Left kidney (tissue), 2 donors: ENCODE measurements around the gene SPNS2. TPM values are rescaled to one million over a fixed set of nuclear protein-coding genes. Genes with fewer than 3 reads are reported as not detected.
"Not testable (repeated sequence)": the region's sequence is repeated elsewhere in the genome, so short reads cannot be mapped to it uniquely, and the experiment has no call there.

Source experiments
- DNase-seq: peaks from one replicate; pipeline ENCODE4 v3.0.0-alpha.2; 2013
- polyA plus RNA-seq: library from polyadenylated mRNA; unstranded; fragments of 120-200 nt; gene quantifications from one replicate; pipeline ENCODE4 v1.2.1, GENCODE V29; 2013; ENCODE audit not compliant: insufficient read length

Gene SPNS2
- polyA plus RNA-seq, 1 donor, result 32.3 TPM

DNA sequence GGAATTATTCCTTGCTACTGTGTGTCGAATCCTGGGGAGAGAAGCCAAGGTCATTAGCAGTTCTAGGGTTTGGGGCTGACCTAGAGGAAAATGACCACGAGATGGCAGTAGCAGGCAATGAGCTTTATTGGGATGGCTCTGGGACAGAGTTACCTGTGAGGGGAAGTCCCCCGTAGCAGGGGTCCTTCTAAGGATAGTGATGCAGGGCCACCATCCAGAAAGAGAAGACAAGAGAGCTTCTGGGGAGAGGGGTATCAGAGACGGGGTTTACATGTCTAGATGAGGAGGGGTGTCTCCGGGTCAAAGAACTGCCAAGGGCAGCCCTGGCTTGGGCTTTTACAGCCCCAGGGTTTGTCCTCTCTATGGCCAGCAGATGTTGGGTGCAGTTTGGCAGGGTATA is 68.1 kb downstream of the SPNS2 start:
- DNase-seq, result peak; percentile 83

DNA sequence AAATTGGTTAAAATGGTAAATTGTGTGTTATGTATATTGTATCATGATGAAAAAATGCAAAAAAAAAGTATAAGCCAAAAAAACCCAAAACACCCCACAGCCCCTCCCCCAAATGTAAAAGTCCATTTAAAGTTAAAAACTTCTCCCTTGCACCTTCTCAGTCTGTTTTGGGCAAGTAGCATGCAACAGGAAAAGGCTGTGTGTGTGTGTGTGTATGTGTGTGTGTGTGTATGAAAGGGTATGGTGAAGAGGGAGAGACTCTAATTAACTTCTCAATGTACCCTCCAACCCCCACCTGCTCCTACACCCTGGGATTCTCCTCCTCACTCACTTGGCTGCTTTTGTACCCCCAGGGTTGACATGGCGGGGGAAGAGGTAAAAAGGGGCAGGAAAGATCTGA is 70.9 kb downstream of the SPNS2 start:
- DNase-seq, result no peak

DNA sequence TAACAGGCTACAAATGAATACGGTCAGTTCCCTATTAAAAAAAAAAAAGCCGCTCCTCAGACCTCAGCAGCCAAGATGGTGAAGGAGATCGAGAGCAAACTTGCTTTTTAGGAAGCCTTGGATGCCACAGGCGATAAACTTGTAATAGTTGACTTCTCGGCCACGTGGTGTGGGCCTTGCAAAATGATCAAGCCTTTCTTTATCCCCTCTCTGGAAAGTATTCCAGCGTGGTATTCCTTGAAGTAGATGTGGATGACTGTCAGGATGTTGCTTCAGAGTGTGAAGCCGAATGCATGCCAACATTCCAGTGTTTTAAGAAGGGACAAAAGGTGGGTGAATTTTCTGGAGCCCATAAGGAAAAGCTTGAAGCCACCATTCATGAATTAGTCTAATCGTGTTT is 73.5 kb downstream of the SPNS2 start:
- DNase-seq, result no peak

DNA sequence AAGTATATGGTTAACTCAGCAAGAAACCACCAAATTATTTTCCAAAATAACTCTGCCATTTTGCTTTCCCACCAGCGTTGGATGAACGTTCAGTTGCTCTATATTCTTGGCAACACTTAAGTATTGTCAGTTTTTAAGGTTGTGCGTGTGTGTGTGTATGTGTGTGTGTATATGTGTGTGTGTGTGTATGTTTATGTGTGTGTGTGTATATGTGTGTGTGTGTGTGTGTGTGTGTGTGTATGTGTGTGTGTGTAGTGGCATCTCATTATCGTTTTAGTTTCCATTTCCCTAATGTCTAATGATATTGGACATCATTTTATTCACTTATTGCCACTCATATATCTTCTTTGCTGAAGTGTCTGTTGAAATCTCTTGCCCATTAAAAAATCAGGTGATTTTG is 74.4 kb downstream of the SPNS2 start:
- no peak for DNase-seq

DNA sequence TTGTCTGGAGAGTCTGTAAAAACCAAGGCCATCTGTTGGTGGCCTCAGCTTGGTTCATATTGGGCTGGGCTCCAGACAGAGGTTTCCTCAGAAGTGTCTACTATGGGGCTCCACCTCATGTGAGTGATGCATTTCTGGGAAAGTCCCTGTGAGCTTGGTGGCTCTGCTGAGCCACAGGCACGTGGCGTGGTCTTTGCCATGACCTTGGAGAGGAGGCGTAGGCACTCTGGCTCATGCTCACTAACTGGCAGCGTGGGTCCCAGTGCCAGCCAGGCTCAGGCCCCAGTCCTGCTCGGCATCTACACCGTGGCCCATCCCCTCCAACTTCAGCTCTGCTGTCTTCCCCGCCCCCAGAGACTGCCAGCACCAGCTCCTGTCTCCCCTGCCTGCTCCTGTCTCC is 75.0 kb downstream of the SPNS2 start:
- DNase-seq, result no peak

DNA sequence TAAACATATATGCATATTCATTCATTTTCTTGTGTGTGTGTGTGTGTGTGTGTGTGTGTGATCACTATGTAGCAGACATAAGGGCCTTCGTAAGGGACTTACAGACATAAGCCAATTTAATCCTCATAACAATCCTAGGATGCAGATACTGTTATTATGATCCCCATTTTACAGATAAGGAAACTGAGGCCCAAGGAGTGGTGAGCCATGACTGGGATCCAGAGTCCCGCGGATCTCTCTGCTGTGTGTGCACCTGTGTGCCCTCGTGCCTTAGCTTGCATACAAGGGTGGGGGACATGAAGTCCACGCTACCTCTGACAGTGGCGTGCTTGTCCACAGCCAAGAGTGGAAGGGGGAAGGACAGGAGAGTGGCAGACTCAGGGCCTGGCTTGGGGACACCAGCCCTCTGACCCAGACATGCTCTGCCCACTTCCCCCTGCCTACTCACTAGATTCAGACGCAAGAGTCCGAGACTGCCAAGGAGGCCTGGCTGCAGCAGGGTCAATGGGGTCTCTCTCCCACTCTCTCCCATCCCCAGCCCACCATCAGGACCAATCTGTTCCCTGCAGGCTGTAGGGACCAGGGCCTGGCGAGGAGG is 75.9 kb downstream of the SPNS2 start:
- no peak for DNase-seq

DNA sequence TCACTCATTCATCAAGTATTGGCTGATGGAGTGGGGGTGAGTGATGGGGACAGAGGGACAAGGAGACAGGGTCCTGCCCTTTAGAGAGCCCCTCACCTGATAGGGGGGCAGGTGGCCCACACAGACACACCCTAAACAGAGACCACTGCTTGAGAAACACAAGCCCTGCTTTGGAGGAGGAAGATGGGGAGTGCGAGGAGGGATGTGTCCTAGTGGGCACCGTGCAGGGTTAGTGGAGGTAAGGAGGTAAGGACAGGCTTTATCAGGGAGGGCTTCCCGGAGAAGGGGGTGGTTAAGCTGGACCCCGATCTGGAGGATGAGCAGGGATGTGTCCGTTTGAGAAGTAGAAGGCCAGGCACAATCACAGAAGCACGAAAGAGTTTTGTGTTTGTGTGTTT is 77.5 kb downstream of the SPNS2 start:
- DNase-seq, result no peak

DNA sequence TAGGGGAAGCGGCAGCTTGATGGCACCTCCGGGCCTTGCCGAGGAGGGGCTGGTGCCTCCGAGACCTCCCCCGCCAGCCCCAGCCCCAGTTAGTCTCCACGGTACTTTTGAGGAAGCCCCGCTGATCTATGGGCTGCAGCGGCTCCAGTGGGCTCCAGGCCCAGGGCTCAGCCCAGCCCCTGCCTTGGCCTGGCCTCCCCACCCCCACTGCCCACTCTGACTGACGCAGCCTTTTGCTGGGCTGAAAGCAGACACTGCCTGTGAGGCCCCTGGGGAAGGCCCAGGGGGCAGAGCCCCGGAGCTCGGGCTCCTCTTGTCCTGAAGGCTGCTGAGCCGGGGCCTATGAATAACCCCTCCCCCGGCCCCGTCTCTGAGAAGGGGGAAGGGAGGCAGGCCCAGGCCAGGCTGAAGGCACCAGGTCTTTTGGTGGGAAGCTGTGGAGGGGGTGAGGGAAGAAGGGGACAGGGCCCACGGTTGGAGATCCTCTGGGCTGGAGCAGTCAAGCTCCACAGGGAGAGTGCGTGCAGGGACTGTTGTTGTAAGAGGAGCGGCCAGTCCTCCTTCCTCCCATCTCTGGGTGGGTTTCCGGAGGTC is 78.1 kb downstream of the SPNS2 start:
- DNase-seq, result no peak

DNA sequence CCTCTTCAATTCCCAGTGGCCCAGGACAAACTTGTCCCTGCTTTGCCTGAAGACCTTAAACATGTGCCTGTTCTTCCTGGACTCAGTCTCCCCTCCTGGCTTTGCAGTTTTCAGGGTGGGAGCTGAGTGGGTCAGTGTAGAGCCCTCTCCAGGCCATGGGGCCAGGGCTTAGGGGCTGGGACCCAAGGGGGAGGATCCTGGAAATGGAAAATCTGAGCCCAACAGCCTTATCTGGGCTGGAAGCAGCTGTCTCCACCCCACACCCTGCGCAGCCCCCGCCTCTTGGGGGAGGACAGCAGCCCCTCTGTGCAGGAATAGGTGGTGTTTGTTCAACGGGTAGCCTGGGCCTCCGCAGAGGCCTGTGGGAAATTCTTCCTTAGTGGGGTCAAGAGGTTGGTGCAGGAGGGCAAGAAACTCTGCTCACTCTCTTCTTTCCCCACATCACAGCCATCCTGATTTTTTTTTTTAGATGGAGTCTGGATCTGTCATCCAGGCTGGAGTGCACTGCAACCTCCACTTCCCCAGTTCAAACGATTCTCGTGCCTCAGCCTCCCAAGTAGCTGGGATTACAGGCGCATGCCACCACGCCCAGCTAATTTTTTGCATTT is 78.8 kb downstream of the SPNS2 start:
- DNase-seq, result no peak

DNA sequence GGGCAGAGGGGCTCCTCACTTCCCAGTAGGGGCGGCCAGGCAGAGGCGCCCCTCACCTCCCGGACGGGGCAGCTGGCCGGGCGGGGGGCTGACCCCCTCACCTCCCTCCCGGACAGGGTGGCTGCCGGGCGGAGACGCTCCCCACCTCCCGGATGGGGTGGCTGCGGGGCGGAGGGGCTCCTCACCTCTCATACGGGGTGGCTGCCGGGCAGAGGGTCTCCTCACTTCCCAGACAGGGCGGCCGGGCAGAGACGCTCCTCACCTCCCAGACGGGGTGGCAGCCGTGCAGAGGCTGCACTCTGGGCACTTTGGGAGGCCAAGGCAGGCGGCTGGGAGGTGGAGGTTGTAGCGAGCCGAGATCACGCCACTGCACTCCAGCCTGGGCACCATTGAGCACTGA is 79.7 kb downstream of the SPNS2 start:
- DNase-seq, result not testable (repeated sequence)

DNA sequence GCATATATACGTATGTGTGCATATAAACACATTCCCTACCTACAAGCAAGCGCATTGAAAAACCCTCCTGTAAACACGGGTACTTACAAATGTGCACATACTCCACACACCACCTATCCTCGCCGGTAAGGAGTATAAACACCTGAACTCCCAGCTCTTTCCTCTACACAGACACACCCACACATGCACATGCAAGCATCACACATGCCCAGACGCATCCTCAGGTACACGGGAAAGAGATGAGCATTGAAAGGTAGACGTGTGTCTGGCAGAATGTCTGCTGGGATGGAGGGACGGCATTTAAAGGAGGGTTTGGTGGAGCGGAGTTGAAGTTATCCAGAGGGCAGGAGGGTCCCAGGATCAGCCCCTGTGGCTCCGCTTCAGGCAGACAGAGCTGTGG is 81.0 kb downstream of the SPNS2 start:
- DNase-seq, result no peak

DNA sequence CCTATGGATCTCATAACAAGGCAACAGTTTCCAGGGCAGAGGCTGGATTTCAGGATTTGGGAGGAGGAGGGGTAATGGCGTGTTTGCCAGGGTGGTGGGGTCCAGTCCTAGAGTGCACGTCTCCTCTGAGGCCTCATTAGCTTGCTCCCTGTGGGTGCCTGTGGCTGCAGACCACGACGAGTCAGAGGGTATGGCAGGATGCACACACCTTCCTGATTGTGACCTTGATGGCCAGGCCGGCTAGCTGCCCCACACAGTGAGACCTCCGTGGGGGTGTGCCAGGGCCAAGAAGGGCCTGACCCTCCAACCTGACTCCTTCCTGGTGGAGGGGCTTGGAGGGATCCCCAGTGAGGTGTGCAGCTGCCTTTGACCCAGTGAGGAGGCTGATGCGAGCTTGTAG is 81.6 kb downstream of the SPNS2 start:
- no peak for DNase-seq

DNA sequence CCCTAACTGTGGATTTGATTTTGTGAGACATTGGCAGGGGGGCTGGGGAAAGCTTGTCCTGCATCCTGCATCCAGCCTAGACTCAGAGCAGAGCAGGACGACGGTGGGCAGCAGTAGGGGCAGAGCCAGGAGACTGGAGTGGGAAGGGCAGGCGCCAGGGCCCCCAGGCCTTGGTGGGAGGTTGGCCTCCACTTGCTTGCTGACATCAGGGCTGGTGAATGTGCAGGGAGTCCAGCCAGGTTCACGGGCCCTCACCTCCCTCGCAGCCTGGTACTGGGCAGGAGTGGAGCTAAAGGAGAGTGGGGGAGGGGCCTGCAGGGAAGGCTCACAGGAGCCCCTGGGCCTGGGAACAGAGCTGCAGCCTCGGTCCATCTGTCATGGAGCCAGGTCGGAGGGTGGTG is 83.4 kb downstream of the SPNS2 start:
- no peak for DNase-seq

DNA sequence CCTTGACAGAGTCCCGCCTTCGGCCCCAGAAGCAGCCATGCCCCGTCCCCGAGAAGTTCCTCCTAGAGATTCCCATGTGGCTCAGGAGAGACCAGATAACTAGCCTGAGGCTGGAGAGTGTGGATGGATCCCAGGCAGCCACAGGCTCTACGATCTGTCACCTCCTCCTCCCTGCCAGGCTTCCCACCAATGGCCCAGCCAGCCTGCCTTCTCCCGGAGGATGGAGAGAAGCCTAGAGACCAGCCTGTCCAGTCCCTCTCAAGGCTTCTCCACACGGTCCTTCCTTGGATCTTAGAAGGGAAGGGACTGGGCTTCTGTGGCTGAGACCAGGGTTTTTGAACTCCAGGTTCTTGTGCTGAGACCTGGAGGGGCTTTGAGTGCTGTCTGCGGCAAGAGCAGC is 84.0 kb downstream of the SPNS2 start:
- no peak for DNase-seq

DNA sequence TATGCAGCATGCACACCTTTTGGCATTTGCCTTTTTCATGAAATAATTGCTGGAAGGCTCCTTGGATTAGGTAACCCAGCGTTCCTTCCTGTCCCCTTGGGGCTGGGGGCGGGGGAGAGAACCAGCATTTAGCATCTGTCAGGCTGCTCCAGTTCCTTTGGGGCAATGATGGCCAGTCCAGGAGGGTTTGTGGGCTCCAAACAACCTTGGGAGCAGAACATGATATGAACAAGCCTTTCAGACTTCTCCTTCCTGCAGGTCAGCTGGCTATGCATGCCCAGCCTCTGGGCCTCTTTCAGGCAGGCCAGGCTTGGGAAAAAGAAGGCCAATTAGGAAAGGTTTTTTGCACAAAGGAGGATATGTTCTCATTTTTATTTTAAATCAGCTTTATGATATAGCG is 84.5 kb downstream of the SPNS2 start:
- no peak for DNase-seq

DNA sequence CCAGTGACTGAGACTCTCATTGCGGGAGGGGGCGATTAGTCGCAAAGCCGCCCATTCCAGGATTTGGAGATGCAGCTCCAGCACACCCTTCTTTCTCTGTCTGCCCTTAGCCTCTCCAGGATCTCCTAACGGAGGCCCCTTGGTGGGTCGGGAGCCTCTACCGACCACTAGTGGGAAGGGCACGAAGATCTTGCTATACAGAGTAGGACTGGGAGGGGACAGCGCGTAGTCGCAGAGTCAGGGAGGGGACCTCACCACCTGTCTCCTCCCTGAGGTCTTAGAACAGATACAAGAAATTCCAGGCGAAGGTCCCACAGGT is 85.1 kb downstream of the SPNS2 start:
- no peak for DNase-seq

DNA sequence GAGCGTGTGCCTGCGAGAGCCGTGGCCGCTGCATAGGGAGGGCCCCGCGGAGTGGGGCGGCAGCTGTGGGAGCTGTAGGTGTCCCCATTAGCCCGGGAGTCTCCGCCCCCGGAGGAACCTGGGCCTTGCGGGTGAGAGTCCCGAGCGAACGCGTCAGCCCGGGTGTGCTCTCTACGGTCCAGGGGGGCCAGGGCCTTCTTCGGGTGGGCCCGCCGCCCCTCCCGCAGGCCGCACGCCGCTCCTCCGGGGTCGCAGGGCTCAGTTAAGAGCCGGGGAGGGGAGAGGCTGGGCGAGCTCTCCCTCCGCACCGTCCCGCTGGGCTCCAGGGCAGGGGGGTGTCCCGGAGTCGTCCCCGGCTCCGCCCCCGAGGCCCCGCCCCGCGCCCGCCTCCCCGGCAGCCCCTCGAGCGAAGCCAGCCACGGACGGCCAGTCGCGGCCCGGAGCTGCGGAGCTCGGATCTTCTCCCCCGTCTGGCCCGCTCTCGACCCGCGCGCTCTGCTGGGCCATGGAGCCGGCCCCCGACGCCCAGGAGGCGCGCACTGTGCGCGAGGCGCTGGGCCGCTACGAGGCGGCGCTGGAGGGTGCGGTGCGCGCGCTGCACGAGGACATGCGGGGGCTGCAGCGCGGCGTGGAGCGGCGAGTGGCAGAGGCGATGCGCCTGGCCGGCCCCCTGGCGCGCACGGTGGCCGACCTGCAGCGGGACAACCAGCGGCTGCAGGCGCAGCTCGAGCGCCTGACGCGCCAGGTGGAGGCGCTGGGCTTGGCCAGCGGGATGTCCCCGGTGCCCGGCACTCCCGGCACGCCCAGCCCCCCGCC is 85.6 kb downstream of the SPNS2 start, which contains the start of gene SMTNL2:
SMTNL2 (plus strand) TSS at position 429 of the 816 bp plus-strand sequence; CDS start at position 506, 77 bp downstream.
- peak; percentile 78 for DNase-seq

DNA sequence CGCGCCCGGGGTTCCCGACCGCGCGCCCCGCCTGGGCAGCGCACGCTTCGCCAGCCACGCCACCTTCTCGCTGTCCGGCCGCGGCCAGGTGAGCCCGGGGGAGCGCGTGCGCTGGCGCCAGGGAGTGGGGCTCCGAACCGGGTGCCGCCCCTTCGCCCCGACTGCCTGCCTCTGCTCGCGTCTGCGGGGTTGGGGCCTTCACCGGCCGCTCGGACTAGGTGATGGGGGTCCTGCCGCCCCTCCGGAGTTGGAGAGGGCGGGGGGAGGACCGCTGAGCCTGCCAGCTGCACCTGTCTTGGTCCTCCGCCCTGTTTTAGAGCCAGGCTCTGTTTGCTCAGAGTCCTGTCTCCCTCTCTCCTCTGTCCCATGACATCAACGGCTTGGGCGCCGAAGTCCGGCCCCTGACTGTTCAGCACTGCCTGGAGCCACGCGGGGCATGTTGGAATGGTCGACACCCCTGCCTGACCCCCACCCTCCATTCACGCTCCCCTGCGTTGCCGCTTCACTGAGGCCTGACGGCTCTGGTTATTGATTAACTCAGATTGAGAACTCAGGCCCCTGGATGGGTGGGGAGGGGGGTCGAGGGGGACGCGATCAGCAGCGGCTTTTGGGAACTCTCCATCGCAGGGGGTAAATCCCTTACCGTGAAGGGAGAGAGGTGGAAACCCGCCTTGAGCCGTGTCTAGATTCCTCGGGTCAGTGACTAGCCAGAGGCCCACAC is 86.4 kb downstream of the SPNS2 start:
- peak; percentile 75 for DNase-seq

DNA sequence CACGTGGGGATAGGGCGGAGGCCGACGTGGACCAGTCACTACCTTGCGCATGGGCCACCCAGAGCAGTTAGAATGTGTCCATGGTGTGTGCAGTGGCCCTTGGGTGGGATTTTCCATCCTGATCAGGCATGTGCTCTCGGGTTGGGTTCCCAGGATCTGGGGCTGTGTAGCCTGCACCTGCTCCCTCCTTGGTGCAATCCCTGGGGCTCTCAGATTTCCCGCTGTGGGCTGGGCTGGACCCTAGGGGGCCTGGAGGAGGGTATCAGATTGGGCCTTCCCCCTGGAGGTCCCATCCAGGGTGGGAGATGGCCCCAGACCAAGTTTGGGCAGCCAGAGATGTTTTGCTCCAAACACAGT is 86.9 kb downstream of the SPNS2 start:
- no peak for DNase-seq

DNA sequence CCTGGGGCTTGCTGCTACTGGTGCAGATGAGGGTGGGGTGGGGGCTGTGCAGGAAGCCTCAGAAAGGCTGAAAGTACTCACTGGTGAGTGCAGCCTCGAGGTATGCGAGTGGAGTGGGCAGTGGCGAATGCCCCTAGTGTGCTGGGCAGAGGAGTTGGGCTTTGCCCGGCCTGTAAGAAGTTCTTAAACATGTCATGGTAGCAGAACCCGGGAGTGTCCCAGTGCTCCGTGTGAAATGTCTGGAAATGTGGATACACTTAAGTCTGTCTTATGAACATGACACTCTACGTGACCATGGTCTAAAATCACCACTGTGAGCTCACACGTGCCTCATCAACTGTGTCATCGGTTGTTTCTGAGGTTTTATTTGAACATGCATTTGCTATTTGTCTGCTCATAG is 87.4 kb downstream of the SPNS2 start:
- no peak for DNase-seq

DNA sequence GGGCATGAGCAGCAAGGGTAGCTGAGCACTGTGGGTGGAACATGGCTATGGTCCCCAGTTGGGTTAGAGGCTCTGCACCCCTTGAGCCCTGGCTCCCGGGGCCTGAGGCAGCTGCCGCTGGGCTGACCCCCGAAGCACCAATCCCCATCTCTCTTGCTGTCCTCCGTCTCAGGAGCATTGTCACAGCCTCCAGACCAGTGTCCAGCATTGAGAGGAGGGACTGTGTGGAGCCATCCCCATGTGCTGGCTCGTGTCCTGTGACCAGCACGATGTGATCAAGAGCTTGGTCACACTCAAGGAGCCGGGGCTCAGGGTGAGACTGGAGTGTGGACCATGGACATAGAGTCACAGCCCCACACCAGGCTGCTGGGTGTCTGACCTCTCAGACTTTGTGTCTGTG is 88.5 kb downstream of the SPNS2 start:
- DNase-seq, result no peak

DNA sequence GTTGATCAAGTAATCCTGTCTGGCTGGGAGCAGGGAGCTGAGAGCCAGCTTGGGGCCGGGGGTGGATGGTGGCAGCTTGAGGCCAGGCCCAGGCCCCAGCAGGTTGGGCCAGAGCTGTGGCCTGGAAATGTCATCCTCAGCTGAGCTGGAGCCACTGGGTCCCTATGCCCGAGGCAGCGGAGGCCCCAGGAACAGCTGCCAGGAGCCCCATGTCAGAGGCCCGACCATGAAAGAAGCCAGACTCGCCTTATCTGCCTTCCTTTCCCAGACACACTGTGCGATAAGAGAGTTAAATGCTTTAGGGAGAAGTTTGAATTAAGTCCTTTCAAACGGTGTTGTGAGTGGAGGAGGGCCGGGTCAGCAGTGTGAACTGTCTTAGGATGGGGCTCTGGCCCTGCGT is 89.1 kb downstream of the SPNS2 start:
- DNase-seq, result no peak

DNA sequence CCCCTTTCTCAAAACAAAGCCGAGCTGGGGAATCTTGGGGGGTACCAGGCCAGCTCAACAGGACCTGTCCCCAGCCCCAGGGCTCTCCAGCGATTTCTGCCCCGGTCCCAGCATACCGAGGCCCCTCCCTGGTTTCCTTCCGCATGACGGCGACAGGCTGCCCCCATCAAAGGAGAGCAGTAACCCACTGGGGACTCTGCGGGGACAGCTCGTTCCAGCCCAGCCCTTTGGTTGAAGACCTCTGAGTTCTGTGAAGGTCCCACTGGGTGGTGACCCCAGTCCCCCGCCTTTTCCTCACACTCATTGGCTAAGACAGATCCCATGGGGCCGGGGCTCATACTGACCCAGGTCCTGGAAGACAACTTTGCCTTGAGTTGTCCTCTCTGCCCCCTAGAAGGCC is 89.7 kb downstream of the SPNS2 start:
- no peak for DNase-seq
